LNCaP clone FGC (cell line): ENCODE measurements around the gene NME1.

Experiments used
- DNase-seq: peaks from one replicate; pipeline ENCODE4 v3.0.0-alpha.2; 2011; ENCODE audit warnings: low read depth
- H3K4me3 ChIP-seq: 2 replicates; pipeline ENCODE4 v1.5.1; 2011; ENCODE audit warnings: mild to moderate bottlenecking, low read depth, low read length, control low read depth
- TF ChIP-seq, protein P1 (sequence below): IDR thresholded peaks from 2 replicates; pipeline ENCODE4 v1.5.1; 2012; ENCODE audit warnings: mild to moderate bottlenecking; ENCODE audit not compliant: control insufficient read depth, insufficient read depth; ENCODE audit errors: extremely low read depth

NME1 gene

DNA sequence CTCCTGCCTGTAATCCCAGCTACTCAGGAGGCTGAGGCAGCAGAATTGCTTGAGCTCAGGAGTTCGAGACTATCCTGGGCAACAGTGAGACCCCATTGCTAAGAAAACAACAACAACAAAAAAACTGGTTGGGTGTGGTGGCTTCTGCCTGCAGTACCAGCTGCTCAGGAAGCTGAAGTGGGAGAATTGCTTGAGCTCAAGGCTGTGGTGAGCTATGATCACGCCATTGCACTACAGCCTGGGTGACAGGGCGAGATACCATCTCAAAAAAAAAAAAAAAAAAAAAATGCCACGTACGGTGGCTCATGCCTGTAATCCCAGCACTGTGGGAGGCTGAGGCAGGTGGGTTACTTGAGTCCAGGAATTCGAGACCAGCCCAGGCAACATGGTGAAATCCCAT is 46.9 kb downstream of the NME1 start:
- no peak overlapping the region for H3K4me3 ChIP-seq

DNA sequence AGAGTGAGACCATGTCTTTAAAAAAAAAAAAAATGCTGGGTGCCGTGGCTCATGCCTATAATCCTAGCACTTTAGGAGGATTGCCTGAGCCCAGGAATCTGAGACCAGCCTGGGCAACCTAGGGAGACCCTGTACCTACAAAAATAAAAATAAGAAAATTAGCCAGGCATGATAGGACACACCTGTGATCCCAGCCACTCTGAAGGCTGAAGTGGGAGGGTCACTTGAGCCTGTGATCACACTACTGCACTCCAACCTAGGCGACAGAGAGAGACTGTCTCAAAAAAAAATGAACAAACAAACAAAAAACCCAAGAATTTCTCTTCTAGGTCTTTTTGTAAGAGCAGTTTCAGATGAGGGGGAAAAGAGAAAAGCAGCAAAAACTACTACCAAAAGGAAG is 47.5 kb downstream of the NME1 start:
- TF ChIP-seq, protein P1, sequence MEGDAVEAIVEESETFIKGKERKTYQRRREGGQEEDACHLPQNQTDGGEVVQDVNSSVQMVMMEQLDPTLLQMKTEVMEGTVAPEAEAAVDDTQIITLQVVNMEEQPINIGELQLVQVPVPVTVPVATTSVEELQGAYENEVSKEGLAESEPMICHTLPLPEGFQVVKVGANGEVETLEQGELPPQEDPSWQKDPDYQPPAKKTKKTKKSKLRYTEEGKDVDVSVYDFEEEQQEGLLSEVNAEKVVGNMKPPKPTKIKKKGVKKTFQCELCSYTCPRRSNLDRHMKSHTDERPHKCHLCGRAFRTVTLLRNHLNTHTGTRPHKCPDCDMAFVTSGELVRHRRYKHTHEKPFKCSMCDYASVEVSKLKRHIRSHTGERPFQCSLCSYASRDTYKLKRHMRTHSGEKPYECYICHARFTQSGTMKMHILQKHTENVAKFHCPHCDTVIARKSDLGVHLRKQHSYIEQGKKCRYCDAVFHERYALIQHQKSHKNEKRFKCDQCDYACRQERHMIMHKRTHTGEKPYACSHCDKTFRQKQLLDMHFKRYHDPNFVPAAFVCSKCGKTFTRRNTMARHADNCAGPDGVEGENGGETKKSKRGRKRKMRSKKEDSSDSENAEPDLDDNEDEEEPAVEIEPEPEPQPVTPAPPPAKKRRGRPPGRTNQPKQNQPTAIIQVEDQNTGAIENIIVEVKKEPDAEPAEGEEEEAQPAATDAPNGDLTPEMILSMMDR, result no peak
- H3K4me3 ChIP-seq, result no peak overlapping the region
- DNase-seq, result no peak

More for the DNA sequence above, 46.9 kb downstream of the NME1 start:
- DNase-seq, result no peak
- TF ChIP-seq, protein P1, result no peak

DNA sequence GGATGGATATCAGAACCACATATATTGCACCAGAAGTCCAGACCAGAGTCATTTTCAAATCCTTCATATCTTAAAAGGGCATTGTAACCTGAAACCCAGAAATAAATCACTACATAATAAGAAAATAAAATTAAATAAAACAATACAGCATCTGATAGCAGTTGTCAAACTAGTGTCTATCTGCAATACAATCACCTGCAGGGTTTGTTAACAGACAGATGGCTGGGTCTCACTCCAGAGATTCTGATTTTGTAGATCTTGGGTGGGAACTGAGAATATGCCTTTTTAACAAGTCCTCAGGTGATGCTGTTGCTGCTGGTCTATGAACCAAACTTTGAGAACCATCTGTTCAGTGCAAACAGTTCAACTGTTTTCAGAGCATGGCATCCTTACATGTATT is 50.5 kb downstream of the NME1 start:
- TF ChIP-seq, protein P1, result no peak
- no peak for DNase-seq
- no peak overlapping the region for H3K4me3 ChIP-seq
